Fibroblast of lung (primary cell): ENCODE results near the gene ICE2.

ENCODE experiments used
- CTCF ChIP-seq, 2 donors: IDR thresholded peaks in 1 of 2; conservative IDR thresholded peaks in 1 of 2; 1 replicate in 1 of 2; 2 replicates in 1 of 2; pipeline ENCODE4 v1.5.1; 2011 to 2012; ENCODE audit warnings: low read length in 2 of 2, control low read depth in 1 of 2, inconsistent platforms in 1 of 2, low read depth in 1 of 2, mild to moderate bottlenecking in 1 of 2
- EZH2 ChIP-seq: IDR thresholded peaks from 2 replicates; pipeline ENCODE4 v1.5.1; 2012; ENCODE audit warnings: low read length, control low read depth, mild to moderate bottlenecking; ENCODE audit errors: missing control alignments

- TF ChIP-seq CTCF (conservative IDR thresholded peaks at IDR 0.05 in 1 of 2, IDR thresholded peaks at IDR 0.05 in 1 of 2; ENCODE audit: low read depth in 1 of 2, low read length in 2 of 2) (no peak), EZH2 (no peak)
Measured at GRCh38 chr15:60479361-60480110, 594 bp upstream of the ICE2 start.
